Astrocyte of the cerebellum (primary cell): ENCODE results near the gene KIF17.

Experiments used
- DNase-seq: peaks from one replicate; pipeline ENCODE4 v3.0.0-alpha.2; 2011; ENCODE audit warnings: low read depth
- H3K4me3 ChIP-seq: 2 replicates; pipeline ENCODE4 v1.5.1; 2011; ENCODE audit warnings: mild to moderate bottlenecking, low read depth, low read length, moderate library complexity
- in situ Hi-C: cut with HindIII; loops from 2 replicates; pipeline ENCODE4 v1.10.0; 2017; ENCODE audit warnings: low sequenced_read_pairs
- TF ChIP-seq, protein P1 (sequence below): IDR thresholded peaks from 2 replicates; pipeline ENCODE4 v1.5.1; 2012; ENCODE audit warnings: low read length, low read depth, moderate library complexity, mild to moderate bottlenecking; ENCODE audit errors: missing control alignments

KIF17 gene

DNA sequence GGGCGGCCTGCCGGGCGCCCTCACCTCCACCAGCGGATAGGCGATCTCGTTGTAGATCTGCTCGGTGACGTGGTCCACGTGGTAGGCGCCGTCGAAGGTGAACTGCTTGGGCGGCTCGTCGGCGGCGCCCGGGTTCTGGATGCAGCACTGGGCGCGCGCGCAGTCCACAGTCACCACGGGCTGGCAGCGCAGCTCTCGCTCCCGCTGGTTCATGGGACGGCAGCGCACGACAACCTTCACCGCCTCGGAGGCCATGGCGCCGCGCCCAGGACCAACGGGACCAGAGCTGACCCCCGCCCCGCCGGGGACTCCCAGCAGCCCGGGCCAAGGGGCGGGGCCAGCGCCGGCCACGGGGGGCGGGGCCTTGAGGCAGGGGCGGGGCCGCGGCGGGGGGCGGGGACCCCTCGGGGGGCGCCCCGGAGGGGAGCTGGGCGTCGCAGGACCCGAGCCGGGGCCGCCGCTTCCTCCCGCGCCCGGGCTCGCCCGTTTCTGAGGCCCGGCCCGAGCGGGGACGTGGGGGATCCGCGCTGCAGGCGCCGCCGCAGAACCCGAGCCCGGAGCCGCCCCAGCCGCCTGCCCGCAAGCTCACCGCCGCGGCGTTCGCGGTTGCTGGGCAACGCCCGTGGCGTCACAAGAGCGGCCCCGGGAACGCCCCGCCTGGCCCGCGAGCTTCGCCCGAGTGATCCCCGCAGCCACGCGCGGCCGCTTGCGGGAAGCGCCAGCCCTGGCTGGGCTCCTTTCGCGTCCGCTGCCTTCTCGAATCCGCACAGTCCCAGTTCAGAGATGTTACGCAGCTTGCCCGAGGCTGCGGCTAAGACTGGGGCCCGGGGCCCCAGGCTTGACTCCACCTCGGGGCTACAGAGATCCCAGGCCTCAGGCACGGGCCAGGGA is at the start of gene KIF17:
KIF17 (minus strand) TSS at position 556 of the 891 bp plus-strand sequence; CDS start at position 255, 301 bp downstream.
- H3K4me3 ChIP-seq: peak within 1 kb of the TSS; percentile 34
- in situ Hi-C loops: no loop called here
- TF ChIP-seq, protein P1, sequence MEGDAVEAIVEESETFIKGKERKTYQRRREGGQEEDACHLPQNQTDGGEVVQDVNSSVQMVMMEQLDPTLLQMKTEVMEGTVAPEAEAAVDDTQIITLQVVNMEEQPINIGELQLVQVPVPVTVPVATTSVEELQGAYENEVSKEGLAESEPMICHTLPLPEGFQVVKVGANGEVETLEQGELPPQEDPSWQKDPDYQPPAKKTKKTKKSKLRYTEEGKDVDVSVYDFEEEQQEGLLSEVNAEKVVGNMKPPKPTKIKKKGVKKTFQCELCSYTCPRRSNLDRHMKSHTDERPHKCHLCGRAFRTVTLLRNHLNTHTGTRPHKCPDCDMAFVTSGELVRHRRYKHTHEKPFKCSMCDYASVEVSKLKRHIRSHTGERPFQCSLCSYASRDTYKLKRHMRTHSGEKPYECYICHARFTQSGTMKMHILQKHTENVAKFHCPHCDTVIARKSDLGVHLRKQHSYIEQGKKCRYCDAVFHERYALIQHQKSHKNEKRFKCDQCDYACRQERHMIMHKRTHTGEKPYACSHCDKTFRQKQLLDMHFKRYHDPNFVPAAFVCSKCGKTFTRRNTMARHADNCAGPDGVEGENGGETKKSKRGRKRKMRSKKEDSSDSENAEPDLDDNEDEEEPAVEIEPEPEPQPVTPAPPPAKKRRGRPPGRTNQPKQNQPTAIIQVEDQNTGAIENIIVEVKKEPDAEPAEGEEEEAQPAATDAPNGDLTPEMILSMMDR: no peak
- peak; percentile 32 for DNase-seq

DNA sequence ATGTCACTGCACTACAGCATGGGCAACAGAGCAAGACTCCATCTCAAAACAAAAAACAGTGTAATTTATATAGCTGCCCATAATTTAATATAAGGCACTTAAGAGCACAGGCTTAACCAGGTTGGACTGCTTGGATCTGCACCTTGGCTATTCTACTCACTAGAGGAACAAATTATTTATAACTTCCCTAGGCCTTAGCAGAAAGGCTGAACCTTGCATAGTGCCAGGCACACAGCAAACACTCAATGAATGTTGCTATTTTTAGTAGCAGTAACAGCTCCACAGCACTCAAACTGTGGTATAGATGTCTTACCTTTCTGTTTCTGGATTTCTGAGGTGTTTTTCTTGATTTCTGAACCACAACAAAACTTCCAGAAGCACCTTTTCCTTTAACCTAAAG is 49.5 kb upstream of the KIF17 start:
- in situ Hi-C loops: no loop called here
- TF ChIP-seq, protein P1: no peak
- no peak for DNase-seq
- no peak overlapping the region for H3K4me3 ChIP-seq

DNA sequence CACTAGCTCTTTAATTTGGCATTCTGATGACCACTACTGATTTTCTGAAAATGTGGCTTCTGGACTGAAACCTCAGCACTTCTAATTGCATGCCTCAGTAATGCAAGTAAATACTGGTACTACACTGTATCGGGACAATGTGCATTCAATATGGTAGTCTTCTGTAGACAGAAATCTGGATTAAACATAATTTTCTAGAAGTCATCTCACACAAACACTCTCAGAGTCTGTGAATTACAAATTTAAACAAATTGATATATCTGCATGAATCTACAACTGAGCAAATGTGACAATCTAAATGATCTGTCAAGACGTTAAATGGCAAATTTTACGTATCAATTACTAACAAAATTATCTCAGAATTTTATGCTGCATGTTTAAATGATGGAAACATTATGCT is 45.6 kb upstream of the KIF17 start:
- in situ Hi-C loops: no loop called here
- TF ChIP-seq, protein P1: no peak
- H3K4me3 ChIP-seq: no peak overlapping the region
- DNase-seq: no peak

DNA sequence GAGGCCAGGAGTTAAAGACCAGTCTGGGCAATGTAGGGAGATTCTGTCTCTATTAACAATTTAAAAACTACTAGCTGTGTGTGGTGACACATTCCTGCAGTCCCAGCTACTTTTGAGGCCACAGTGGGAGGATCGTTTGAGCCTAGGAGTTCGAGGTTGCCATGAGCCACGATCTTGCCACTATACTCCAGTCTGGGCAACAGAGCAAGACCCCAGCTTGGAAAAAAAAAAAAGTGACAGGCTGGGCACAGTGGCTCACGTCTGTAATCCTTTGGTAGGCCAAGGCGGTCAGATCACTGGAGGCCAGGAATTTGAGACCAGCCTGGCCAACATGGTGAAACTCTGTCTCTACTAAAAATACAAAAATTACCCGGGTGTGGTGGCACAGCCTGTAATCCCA is 42.5 kb upstream of the KIF17 start:
- no peak for DNase-seq
- TF ChIP-seq, protein P1: no peak
- in situ Hi-C loops: no loop called here
- H3K4me3 ChIP-seq: no peak overlapping the region

DNA sequence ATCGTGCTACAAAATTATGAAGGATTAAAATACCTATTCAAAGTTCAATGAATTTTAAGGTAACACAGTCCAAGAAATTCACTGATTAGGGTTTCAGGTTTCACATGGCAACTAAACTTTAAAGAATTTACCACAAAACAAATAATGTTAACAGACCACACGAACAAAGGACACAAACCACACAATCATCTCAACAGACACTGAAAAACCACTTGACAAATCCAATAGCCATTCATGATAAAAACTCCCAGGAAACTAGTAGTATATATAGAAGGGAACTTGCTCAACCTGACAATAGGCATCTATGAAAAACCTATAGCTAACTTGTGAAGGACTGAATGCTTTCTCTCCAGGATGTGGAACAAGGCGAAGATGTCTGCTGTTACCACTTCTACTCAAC is 35.8 kb upstream of the KIF17 start:
- TF ChIP-seq, protein P1: no peak
- peak; percentile 57 for DNase-seq
- H3K4me3 ChIP-seq: no peak overlapping the region
- in situ Hi-C loops: no loop called here

DNA sequence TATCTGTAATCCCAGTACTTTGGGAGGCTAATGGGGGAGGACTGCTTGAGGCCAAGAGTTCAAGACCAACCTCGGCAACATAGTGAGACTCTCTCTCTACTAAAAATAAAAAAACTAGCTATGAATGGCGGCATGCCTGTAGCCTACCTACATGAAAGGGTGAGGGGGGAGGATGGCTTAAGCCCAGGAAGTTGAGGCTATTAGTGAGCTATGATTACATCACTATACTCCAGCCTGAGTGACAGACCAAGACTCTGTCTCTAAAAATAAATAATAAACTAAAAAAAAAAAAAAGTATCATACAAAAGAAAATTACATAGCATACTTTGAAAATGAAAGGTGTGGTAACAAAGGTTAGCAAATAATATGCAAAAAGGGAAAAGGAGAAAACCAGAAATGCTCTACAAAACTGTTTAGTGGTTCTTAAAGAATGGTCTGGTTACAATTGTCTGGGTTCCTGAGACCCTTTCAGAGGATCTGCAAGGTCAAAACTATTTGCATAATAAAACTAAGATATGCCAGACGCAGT is 33.7 kb upstream of the KIF17 start:
- DNase-seq: no peak
- TF ChIP-seq, protein P1: no peak
- H3K4me3 ChIP-seq: no peak overlapping the region
- in situ Hi-C loops: no loop called here
